ENCODE data around the gene CRYBG1.

Gene CRYBG1

DNA sequence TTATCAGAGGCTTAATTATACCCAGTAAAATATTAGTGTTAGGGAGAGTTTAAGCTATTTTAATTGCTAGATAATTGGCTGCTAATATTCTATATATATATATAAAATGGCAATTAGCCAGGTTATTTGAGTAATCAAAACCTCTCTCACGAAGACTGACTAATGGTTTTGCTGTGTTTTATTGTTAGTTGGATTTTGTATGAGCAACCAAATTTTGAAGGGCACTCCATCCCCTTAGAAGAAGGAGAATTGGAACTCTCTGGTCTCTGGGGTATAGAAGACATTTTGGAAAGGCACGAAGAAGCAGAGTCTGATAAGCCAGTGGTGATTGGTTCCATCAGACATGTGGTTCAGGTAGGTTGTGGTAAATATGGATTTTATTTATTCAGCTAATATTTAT lies 166.6 kb downstream of the CRYBG1 start:
- in situ Hi-C loops (cut with MboI; ENCODE audit: low pct_unique_long_range_greater_than_20kb, low sequenced_read_pairs, unreplicated experiment) = no loop called here
- DNase-seq (ENCODE audit: low spot score) = no peak
- TF ChIP-seq, protein P1, sequence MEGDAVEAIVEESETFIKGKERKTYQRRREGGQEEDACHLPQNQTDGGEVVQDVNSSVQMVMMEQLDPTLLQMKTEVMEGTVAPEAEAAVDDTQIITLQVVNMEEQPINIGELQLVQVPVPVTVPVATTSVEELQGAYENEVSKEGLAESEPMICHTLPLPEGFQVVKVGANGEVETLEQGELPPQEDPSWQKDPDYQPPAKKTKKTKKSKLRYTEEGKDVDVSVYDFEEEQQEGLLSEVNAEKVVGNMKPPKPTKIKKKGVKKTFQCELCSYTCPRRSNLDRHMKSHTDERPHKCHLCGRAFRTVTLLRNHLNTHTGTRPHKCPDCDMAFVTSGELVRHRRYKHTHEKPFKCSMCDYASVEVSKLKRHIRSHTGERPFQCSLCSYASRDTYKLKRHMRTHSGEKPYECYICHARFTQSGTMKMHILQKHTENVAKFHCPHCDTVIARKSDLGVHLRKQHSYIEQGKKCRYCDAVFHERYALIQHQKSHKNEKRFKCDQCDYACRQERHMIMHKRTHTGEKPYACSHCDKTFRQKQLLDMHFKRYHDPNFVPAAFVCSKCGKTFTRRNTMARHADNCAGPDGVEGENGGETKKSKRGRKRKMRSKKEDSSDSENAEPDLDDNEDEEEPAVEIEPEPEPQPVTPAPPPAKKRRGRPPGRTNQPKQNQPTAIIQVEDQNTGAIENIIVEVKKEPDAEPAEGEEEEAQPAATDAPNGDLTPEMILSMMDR (IDR thresholded peaks at IDR 0.05; ENCODE audit: extremely low read depth, insufficient read depth, missing control alignments) = no peak

DNA sequence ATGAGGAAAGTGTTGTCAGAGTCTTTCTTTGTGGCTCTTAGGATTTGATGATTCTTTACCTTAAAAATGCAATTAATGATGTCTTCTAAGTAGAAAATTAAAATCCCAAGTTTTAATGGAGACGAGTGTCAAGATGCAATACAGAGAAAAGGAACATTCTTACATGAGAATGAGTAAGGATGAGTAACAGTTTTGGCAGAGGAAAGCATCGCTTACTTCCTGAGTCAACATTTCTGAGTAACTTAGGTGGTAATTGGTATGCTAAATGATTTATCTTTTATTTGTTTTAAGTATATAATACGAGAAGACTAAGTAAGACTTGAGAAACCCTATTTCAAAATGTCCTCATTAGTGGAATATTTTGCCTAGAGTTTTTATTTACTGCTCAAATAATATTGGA lies 167.5 kb downstream of the CRYBG1 start:
- TF ChIP-seq, protein P1 (IDR thresholded peaks at IDR 0.05; ENCODE audit: extremely low read depth, insufficient read depth, missing control alignments) = no peak
- DNase-seq (ENCODE audit: low spot score) = no peak
- in situ Hi-C loops (cut with MboI; ENCODE audit: low pct_unique_long_range_greater_than_20kb, low sequenced_read_pairs, unreplicated experiment) = no loop called here

DNA sequence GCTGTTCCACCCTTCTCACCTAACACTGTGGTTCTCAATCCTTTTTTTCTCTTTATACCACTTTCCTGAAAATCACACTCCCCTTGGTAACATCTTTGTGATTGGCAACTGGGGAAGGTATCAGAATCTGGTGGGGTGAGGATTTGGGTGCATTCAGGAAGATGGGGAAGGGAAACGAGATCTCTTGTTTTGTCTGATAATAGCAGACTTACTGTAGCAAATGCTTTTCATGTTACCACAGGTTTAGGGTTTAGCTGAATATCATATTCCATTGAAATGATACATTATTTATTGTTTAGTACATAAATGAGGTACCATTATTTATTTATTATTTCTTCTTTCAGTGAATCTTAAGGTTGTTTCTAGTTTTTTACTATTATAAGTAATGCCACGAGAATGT lies 168.0 kb downstream of the CRYBG1 start:
- in situ Hi-C loops (cut with MboI; ENCODE audit: low pct_unique_long_range_greater_than_20kb, low sequenced_read_pairs, unreplicated experiment) = no loop called here
- DNase-seq (ENCODE audit: low spot score) = no peak
- TF ChIP-seq, protein P1 (IDR thresholded peaks at IDR 0.05; ENCODE audit: extremely low read depth, insufficient read depth, missing control alignments) = no peak

DNA sequence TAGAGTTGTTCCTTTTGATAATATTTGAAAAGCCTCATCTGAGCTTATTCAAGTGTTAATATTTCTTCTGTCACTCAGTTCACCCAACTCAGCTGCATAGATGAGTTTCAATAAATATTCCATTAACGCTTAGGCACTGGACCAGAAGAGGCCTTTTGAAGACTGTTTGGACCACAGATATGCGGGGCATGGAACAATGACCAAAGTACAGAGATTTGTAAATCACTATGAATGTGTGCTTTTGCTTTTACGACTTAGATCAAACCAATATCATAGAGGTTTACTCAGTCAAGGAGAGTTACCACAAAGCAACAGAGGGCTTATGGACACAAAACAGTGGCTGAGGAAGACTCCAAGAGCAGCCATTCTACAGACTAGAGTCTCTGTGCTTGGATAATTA lies 168.9 kb downstream of the CRYBG1 start:
- in situ Hi-C loops (cut with MboI; ENCODE audit: low pct_unique_long_range_greater_than_20kb, low sequenced_read_pairs, unreplicated experiment) = no loop called here
- DNase-seq (ENCODE audit: low spot score) = no peak
- TF ChIP-seq, protein P1 (IDR thresholded peaks at IDR 0.05; ENCODE audit: extremely low read depth, insufficient read depth, missing control alignments) = no peak

DNA sequence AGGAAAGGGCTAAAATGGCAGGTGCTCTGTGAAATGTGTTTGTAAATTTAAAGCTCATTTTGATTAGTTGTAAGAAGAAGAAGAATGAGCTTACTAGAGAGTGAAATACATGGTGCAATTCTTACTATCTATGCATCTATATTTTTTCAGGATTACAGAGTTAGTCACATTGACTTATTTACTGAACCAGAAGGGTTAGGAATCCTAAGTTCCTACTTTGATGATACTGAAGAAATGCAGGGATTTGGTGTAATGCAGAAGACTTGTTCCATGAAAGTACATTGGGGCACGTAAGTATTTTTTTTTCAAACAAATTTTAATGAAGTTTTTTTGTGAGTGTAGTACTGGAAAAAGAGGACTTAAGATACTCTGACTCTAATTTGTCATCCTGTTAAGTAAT lies 169.5 kb downstream of the CRYBG1 start:
- TF ChIP-seq, protein P1 (IDR thresholded peaks at IDR 0.05; ENCODE audit: extremely low read depth, insufficient read depth, missing control alignments) = no peak
- no peak for DNase-seq (ENCODE audit: low spot score)
- in situ Hi-C loops (cut with MboI; ENCODE audit: low pct_unique_long_range_greater_than_20kb, low sequenced_read_pairs, unreplicated experiment) = no loop called here

DNA sequence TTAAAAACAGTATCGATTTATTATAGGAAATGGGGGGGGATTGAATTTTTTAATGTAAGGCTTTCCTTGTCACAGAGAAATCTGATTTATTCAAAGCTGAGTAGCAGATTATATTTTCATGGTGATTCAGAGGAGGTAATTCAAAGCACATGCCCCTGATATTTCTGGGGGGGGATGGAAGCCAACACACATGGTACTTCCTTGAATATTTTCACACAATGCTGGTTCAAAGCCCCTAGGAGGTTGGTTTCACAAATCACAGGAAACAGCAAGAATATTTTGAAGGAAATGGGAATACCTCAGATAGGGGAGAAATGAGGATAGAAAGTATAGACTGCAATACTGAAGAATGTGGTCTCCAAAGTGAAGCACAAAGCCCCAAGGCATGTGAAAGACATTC lies 170.0 kb downstream of the CRYBG1 start:
- in situ Hi-C loops (cut with MboI; ENCODE audit: low pct_unique_long_range_greater_than_20kb, low sequenced_read_pairs, unreplicated experiment) = no loop called here
- DNase-seq (ENCODE audit: low spot score) = no peak
- TF ChIP-seq, protein P1 (IDR thresholded peaks at IDR 0.05; ENCODE audit: extremely low read depth, insufficient read depth, missing control alignments) = no peak

DNA sequence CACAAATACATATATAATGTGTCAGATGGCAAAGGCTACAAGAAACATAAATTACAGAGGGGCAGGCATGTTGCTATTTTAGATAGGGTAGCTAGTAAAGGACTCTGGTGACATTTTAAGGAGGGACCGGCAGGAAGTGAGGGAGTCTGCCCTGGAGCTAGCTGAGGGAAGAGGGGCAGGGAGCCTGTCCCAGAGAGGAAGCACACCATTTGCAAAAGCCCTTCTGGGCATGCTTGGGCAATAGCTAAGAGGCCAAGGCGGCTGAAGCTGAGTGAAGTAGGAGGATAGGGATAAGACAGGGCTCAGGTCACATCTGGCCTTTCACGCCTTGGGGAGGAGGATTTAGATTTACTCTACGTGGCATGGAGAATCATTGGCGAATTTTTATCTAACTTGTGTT lies 172.5 kb downstream of the CRYBG1 start:
- in situ Hi-C loops (cut with MboI; ENCODE audit: low pct_unique_long_range_greater_than_20kb, low sequenced_read_pairs, unreplicated experiment) = no loop called here
- DNase-seq (ENCODE audit: low spot score) = no peak
- TF ChIP-seq, protein P1 (IDR thresholded peaks at IDR 0.05; ENCODE audit: extremely low read depth, insufficient read depth, missing control alignments) = no peak

Data from GM13977 (cell line).